B cell (primary cell): ENCODE measurements around the gene CCND1. TPM values are rescaled to one million over a fixed set of nuclear protein-coding genes. Genes with fewer than 3 reads are reported as not detected.

Source experiments
- ATAC-seq: fragments of 200-7000 bp; cut with Tn5 transposase; one replicate; pipeline ENCODE4 v1.10.0; 2021; ENCODE audit warnings: low read depth, mild to moderate bottlenecking, moderate number of reproducible peaks, moderate library complexity
- CTCF ChIA-PET: fragments of 350-600 bp; sonication (Branson Sonifier 250); formaldehyde crosslinking; loops from one replicate; lab custom pipeline; 2021; ENCODE audit warnings: antibody characterized with exemption, inconsistent platforms; lab: Charles Lee
- POLR2A ChIA-PET: fragments of 350-600 bp; sonication (Branson Sonifier 250); formaldehyde crosslinking; loops from one replicate; lab custom pipeline; 2021; ENCODE audit warnings: antibody characterized with exemption; lab: Charles Lee
- DNase-seq: peaks from one replicate; pipeline ENCODE4 v3.0.0; 2013
- H2AFZ ChIP-seq: 2 replicates; pipeline ENCODE4 v1.6.1; 2012; ENCODE audit warnings: mild to moderate bottlenecking, low read depth, low read length; ENCODE audit not compliant: insufficient read depth, poor library complexity, severe bottlenecking
- H3K27ac ChIP-seq, 2 donors: 1 replicate in 1 of 2; 2 replicates in 1 of 2; pipeline ENCODE4 v1.5.1; 2012 to 2013; ENCODE audit warnings: low read length in 2 of 2, mild to moderate bottlenecking in 2 of 2, moderate library complexity in 1 of 2
- H3K27me3 ChIP-seq, 4 experiments: fragments of 200-600 bp in 1 of 4; sonication (generic) in 1 of 4; replicated peaks in 1 of 4; 1 replicate in 2 of 4; 2 replicates in 2 of 4; pipeline versions ENCODE4 v1.6.1 to v1.7.0; 2013 to 2016; ENCODE audit warnings: low read length in 3 of 4, mild to moderate bottlenecking in 2 of 4, mixed read lengths in 1 of 4, moderate library complexity in 1 of 4; ENCODE audit not compliant: insufficient read depth in 4 of 4, control insufficient read depth in 3 of 4; ENCODE audit errors: control extremely low read depth in 1 of 4
- H3K36me3 ChIP-seq, 2 experiments: replicated peaks in 1 of 2; 1 replicate in 1 of 2; 2 replicates in 1 of 2; pipeline versions ENCODE4 v1.6.1 to v1.7.1; 2013; ENCODE audit warnings: low read length in 1 of 2; ENCODE audit not compliant: insufficient read depth in 2 of 2, control insufficient read depth in 1 of 2; ENCODE audit errors: control extremely low read depth in 1 of 2, extremely low read depth in 1 of 2
- H3K4me1 ChIP-seq, 2 donors: fragments of 200-600 bp in 1 of 2; sonication (generic) in 1 of 2; 1 replicate in 1 of 2; 2 replicates in 1 of 2; pipeline versions ENCODE4 v1.5.1 to v1.6.1; 2013 to 2017; ENCODE audit warnings: low read length in 2 of 2; ENCODE audit not compliant: control insufficient read depth in 2 of 2, insufficient read depth in 2 of 2
- H3K4me2 ChIP-seq: replicated peaks from 2 replicates; pipeline ENCODE3; 2012; ENCODE audit warnings: mild to moderate bottlenecking, low read depth, low read length; ENCODE audit not compliant: poor library complexity, severe bottlenecking
- H3K4me3 ChIP-seq, 5 experiments: fragments of 200-600 bp in 1 of 5; sonication (generic) in 1 of 5; 1 replicate in 3 of 5; 2 replicates in 2 of 5; pipeline versions ENCODE4 v1.5.1 to v1.7.0; 2011 to 2016; ENCODE audit warnings: low read length in 4 of 5, mild to moderate bottlenecking in 4 of 5, low read depth in 2 of 5, control low read depth in 1 of 5, moderate library complexity in 1 of 5; ENCODE audit not compliant: insufficient read depth in 1 of 5; ENCODE audit errors: control extremely low read depth in 1 of 5, extremely low read depth in 1 of 5
- H3K79me2 ChIP-seq: fragments of 200-600 bp; sonication (generic); one replicate; pipeline ENCODE4 v1.6.0; 2016; ENCODE audit warnings: low read length; ENCODE audit not compliant: control insufficient read depth, insufficient read depth
- H3K9ac ChIP-seq: fragments of 200-600 bp; sonication (generic); 2 replicates; pipeline ENCODE4 v1.6.1; 2017; ENCODE audit warnings: mild to moderate bottlenecking, low read length, moderate library complexity
- H3K9me3 ChIP-seq, 3 donors: one replicate each; pipeline versions ENCODE4 v1.6.1 to v1.7.1; 2013; ENCODE audit warnings: low read length in 2 of 3; ENCODE audit not compliant: control insufficient read depth in 2 of 3, insufficient read depth in 1 of 3; ENCODE audit errors: control extremely low read depth in 1 of 3
- H4K20me1 ChIP-seq: 2 replicates; pipeline ENCODE4 v1.6.0; 2012; ENCODE audit warnings: mild to moderate bottlenecking, low read length; ENCODE audit not compliant: insufficient read depth, control insufficient read depth, poor library complexity, severe bottlenecking
- H3K27ac Mint-ChIP-seq: one replicate; pipeline ENCODE4 v1.8.0; 2021; ENCODE audit warnings: mixed read lengths
- H3K27me3 Mint-ChIP-seq: one replicate; pipeline ENCODE4 v1.8.0; 2021; ENCODE audit warnings: mixed read lengths
- H3K4me1 Mint-ChIP-seq: one replicate; pipeline ENCODE4 v1.8.0; 2021; ENCODE audit warnings: mixed read lengths
- H3K4me3 Mint-ChIP-seq: one replicate; pipeline ENCODE4 v1.8.0; 2021; ENCODE audit warnings: mixed read lengths
- H3K9me3 Mint-ChIP-seq: one replicate; pipeline ENCODE4 v1.8.0; 2022; ENCODE audit warnings: mixed read lengths; ENCODE audit not compliant: insufficient read depth
- EZH2 ChIP-seq: IDR thresholded peaks from 2 replicates; pipeline ENCODE4 v1.6.1; 2012; ENCODE audit warnings: borderline replicate concordance, low read depth, mild to moderate bottlenecking, moderate library complexity, low read length; ENCODE audit not compliant: insufficient read depth, poor library complexity, severe bottlenecking
- WGBS: methylation state at CpG from one replicate; pipeline ENCODE4 v1.1.5; 2013; ENCODE audit warnings: missing lambda C conversion rate; ENCODE audit not compliant: insufficient coverage; 5-methylcytosine and 5-hydroxymethylcytosine counted together
- intact Hi-C: fragments of 100-400 bp; cut with micrococcal nuclease; formaldehyde crosslinking; loops from one replicate; pipeline ENCODE4 v1.10.0; 2022
- polyA plus RNA-seq: library from polyadenylated mRNA; depleted of rRNA; stranded (reverse); fragments of >200 nt; gene quantifications from 2 replicates; pipeline ENCODE4 v1.2.3, GENCODE V29; 2012
- total RNA-seq, 2 donors: library from RNA; stranded (reverse); fragments of 120-200 nt in 1 of 2; gene quantifications; 1 replicate in 1 of 2; 2 replicates in 1 of 2; pipeline versions ENCODE4 v1.2.3 to v1.2.4, GENCODE V29; 2013 to 2022
- TF ChIP-seq, protein P1 (sequence below): fragments of 200-600 bp; IDR thresholded peaks from one replicate; pipeline ENCODE4 v1.8.0; 2022; ENCODE audit warnings: antibody characterized with exemption, mild to moderate bottlenecking

CCND1 gene
- total and polyA plus RNA-seq, 2 donors (not counting 1 experiment from before 2014, with no cell fraction given), result 4.9 to 8.8 TPM

DNA sequence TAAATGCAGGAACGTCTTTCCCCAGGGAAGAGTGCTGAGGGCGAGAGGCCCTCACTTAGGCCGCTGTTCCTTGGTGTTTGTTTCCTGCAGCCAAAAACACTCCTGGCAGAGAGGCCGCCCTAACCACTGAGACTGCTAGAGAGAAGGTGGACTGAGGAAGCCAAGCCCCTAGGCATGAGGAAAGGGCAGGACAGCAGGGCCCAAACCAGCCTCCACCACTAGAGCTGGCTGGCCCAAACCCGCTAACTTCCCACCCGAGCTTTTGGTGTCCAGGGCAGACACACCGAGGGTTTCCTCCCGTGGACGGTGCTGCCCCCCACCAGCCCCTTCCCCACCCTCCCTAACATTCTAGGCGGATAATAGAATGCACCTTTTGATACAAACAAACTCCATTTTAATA, 56.9 kb downstream of the CCND1 start:
- DNase-seq (no peak), ATAC-seq (no peak)
- ChIA-PET CTCF (no interaction called here), POLR2A (no interaction called here)
- H3K9me3 ChIP-seq, result peaks cover 0 to under 1% (median 0%) of the 10 kb centered on the region in 3 donors
- no peak overlapping the region for H3K9ac ChIP-seq
- no peak for TF ChIP-seq EZH2
- TF ChIP-seq, protein P1, sequence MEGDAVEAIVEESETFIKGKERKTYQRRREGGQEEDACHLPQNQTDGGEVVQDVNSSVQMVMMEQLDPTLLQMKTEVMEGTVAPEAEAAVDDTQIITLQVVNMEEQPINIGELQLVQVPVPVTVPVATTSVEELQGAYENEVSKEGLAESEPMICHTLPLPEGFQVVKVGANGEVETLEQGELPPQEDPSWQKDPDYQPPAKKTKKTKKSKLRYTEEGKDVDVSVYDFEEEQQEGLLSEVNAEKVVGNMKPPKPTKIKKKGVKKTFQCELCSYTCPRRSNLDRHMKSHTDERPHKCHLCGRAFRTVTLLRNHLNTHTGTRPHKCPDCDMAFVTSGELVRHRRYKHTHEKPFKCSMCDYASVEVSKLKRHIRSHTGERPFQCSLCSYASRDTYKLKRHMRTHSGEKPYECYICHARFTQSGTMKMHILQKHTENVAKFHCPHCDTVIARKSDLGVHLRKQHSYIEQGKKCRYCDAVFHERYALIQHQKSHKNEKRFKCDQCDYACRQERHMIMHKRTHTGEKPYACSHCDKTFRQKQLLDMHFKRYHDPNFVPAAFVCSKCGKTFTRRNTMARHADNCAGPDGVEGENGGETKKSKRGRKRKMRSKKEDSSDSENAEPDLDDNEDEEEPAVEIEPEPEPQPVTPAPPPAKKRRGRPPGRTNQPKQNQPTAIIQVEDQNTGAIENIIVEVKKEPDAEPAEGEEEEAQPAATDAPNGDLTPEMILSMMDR, result no peak
- H3K36me3 ChIP-seq, result no peaks in the 10 kb centered on the region
- H3K27me3 Mint-ChIP-seq, result peaks cover 45% of the 10 kb centered on the region
- H3K9me3 Mint-ChIP-seq, result no peaks in the 10 kb centered on the region
- peaks cover 0 to 52% (median 24%) of the 10 kb centered on the region in 4 experiments for H3K27me3 ChIP-seq
- no peak overlapping the region for H3K4me3 ChIP-seq
- 85% methylated on average over 7 of the region's 10 CpGs for WGBS
- no peak overlapping the region for H3K27ac Mint-ChIP-seq
- peaks cover 15 to 20% of the 10 kb centered on the region in 2 donors for H3K4me1 ChIP-seq
- intact Hi-C loops, result no loop called here
- no peak overlapping the region for H2AFZ ChIP-seq
- no peak overlapping the region for H3K4me2 ChIP-seq
- no peaks in the 10 kb centered on the region for H3K79me2 ChIP-seq
- no peak overlapping the region for H3K4me3 Mint-ChIP-seq
- no peaks in the 10 kb centered on the region for H4K20me1 ChIP-seq
- peaks cover 9% of the 10 kb centered on the region for H3K4me1 Mint-ChIP-seq
- H3K27ac ChIP-seq, result no peak overlapping the region

DNA sequence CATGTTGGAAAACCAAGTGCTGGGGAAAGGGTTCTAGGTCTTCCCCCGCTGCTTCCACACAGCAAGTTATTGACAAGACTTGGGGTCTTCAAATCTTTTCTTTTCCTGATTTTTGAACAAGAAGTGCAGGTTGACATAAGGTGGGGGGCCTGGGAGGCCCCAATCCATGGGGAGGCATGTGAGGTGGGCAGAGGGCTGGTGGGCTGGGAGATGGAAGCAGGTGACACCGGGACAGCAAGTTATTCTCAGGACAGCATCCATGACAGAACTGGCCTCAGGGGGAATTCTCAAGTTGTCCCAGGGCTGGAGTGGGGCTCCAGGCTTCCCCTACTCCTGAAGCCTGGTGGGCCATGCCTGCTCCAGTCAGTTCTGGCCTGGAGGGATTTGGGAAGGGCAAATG, 57.4 kb downstream of the CCND1 start:
- Histone ChIP-seq H3K9me3 (peaks cover 0 to 5% (median 0%) of the 10 kb centered on the region in 3 donors), H3K36me3 (no peaks in the 10 kb centered on the region), H4K20me1 (no peaks in the 10 kb centered on the region), H3K4me1 (peaks cover 20 to 25% of the 10 kb centered on the region in 2 donors), H3K27me3 (peaks cover 0 to 57% (median 26%) of the 10 kb centered on the region in 4 experiments), H3K4me2 (no peak overlapping the region), H3K4me3 (no peak overlapping the region), H2AFZ (no peak overlapping the region), H3K79me2 (no peaks in the 10 kb centered on the region), H3K27ac (no peak overlapping the region), H3K9ac (no peak overlapping the region)
- intact Hi-C loops, result no loop called here
- Mint-ChIP-seq H3K4me1 (peaks cover 12% of the 10 kb centered on the region), H3K27me3 (peaks cover 48% of the 10 kb centered on the region), H3K4me3 (no peak overlapping the region), H3K27ac (no peak overlapping the region), H3K9me3 (no peaks in the 10 kb centered on the region)
- WGBS, result 100% methylated on average over 2 of the region's 2 CpGs
- no peak for TF ChIP-seq EZH2
- TF ChIP-seq, protein P1, result no peak
- no peak for DNase-seq
- POLR2A ChIA-PET, result no interaction called here
- no peak for ATAC-seq
- CTCF ChIA-PET, result interaction anchor here (1.4 kb wide), 1 partner anchor 12 kb away, joined by 3 read pairs; no protein-coding TSS in a partner anchor
